Measurements from ENCODE around the gene GPC6.
"Not testable (repeated sequence)": the region's sequence is repeated elsewhere in the genome, so short reads cannot be mapped to it uniquely, and the experiment has no call there.

The GPC6 gene

GRCh38 chr13:93454676-93455235, 228.1 kb downstream of the GPC6 start:
- not testable (repeated sequence) for DNase-seq

- DNase-seq, result no peak
These were observed 229.3 kb downstream of the GPC6 start for GRCh38 chr13:93455861-93456260.

GRCh38 chr13:93460005-93460404, 233.4 kb downstream of the GPC6 start:
- DNase-seq, result no peak

- no peak for DNase-seq
These were observed 235.5 kb downstream of the GPC6 start for GRCh38 chr13:93462151-93462550.

- DNase-seq, result no peak
These were observed 240.0 kb downstream of the GPC6 start for GRCh38 chr13:93466502-93467036.

GRCh38 chr13:93467175-93467574, 240.6 kb downstream of the GPC6 start:
- no peak for DNase-seq

- DNase-seq, result no peak
These were observed 241.8 kb downstream of the GPC6 start for GRCh38 chr13:93468433-93468832.

- no peak for DNase-seq
These were observed 245.7 kb downstream of the GPC6 start for GRCh38 chr13:93472296-93472695.

- DNase-seq, result no peak
These were observed 246.2 kb downstream of the GPC6 start for GRCh38 chr13:93472814-93473296.

GRCh38 chr13:93473441-93474270, 247.0 kb downstream of the GPC6 start:
- no peak for DNase-seq

- DNase-seq, result no peak
These were observed 249.6 kb downstream of the GPC6 start for GRCh38 chr13:93476175-93476574.

GRCh38 chr13:93477238-93477637, 250.6 kb downstream of the GPC6 start:
- no peak for DNase-seq

- DNase-seq, result no peak
These were observed 254.0 kb downstream of the GPC6 start for GRCh38 chr13:93480553-93481106.

- DNase-seq, result not testable (repeated sequence)
These were observed 269.5 kb downstream of the GPC6 start for GRCh38 chr13:93496117-93496516.

- no peak for DNase-seq
These were observed 270.5 kb downstream of the GPC6 start for GRCh38 chr13:93496985-93497673.

- no peak for DNase-seq
These were observed 273.4 kb downstream of the GPC6 start for GRCh38 chr13:93499991-93500390.

- DNase-seq, result no peak
These were observed 275.5 kb downstream of the GPC6 start for GRCh38 chr13:93502071-93502470.

GRCh38 chr13:93502987-93503615, 276.5 kb downstream of the GPC6 start:
- no peak for DNase-seq

- no peak for DNase-seq
These were observed 278.7 kb downstream of the GPC6 start for GRCh38 chr13:93505104-93505952.

- no peak for DNase-seq
These were observed 284.4 kb downstream of the GPC6 start for GRCh38 chr13:93511011-93511410.

GRCh38 chr13:93515267-93515666, 288.7 kb downstream of the GPC6 start:
- no peak for DNase-seq

- DNase-seq, result no peak
These were observed 291.1 kb downstream of the GPC6 start for GRCh38 chr13:93517658-93518057.

Data from activated CD4-positive, alpha-beta T cell treated with anti-CD3 and anti-CD28 coated beads for 4 hours (primary cell).